ENCODE data around the gene KLK4.
A peak's percentile ranks its signal among the peaks of the same experiment; 100 is the strongest.

KLK4 gene

GRCh38 chr19:50894478-50895356, 16.5 kb downstream of the KLK4 start:
- peak overlapping the region; percentile 100 for H3K27ac ChIP-seq
- TF ChIP-seq CTCF (conservative IDR thresholded peaks at IDR 0.05), result no peak
- TF ChIP-seq ZFX (IDR thresholded peaks at IDR 0.05), result no peak

- TF ChIP-seq ZFX (IDR thresholded peaks at IDR 0.05) (no peak), CTCF (conservative IDR thresholded peaks at IDR 0.05) (no peak)
- H3K27ac ChIP-seq, result peak overlapping the region; percentile 100
These were observed 18.0 kb downstream of the KLK4 start for GRCh38 chr19:50893047-50893736.

GRCh38 chr19:50891253-50891625, 20.0 kb downstream of the KLK4 start:
- TF ChIP-seq ZFX (IDR thresholded peaks at IDR 0.05), result no peak
- TF ChIP-seq CTCF (conservative IDR thresholded peaks at IDR 0.05), result no peak
- peak overlapping the region; percentile 100 for H3K27ac ChIP-seq

- no peak for TF ChIP-seq ZFX (IDR thresholded peaks at IDR 0.05)
- TF ChIP-seq CTCF (conservative IDR thresholded peaks at IDR 0.05), result no peak
These were observed 20.6 kb downstream of the KLK4 start for GRCh38 chr19:50890422-50891252.

GRCh38 chr19:50889638-50890037, 21.6 kb downstream of the KLK4 start:
- no peak for TF ChIP-seq CTCF (conservative IDR thresholded peaks at IDR 0.05)
- no peak for TF ChIP-seq ZFX (IDR thresholded peaks at IDR 0.05)
- peak overlapping the region; percentile 100 for H3K27ac ChIP-seq

More at GRCh38 chr19:50890422-50891252, 20.6 kb downstream of the KLK4 start:
- peak overlapping the region; percentile 100 for H3K27ac ChIP-seq

GRCh38 chr19:50882188-50882587, 29.0 kb downstream of the KLK4 start:
- H3K27ac ChIP-seq, result peak overlapping the region; percentile 9; the same call in 1 of the 2 replicates
- TF ChIP-seq CTCF (conservative IDR thresholded peaks at IDR 0.05), result no peak
- TF ChIP-seq ZFX (IDR thresholded peaks at IDR 0.05), result no peak

Data from C4-2B (cell line).